Gastroesophageal sphincter (tissue), 4 donors: Measurements from ENCODE around the gene ZDHHC11. TPM values are rescaled to one million over a fixed set of nuclear protein-coding genes. Genes with fewer than 3 reads are reported as not detected.
"Not testable (repeated sequence)": the region's sequence is repeated elsewhere in the genome, so short reads cannot be mapped to it uniquely, and the experiment has no call there.

Source experiments
- ATAC-seq: fragments of 150-250 bp; one replicate; pipeline ENCODE4 v1.9.1; 2016; ENCODE audit warnings: mild to moderate bottlenecking, moderate library complexity
- H3K27ac ChIP-seq, 4 donors: fragments of 200-600 bp; sonication (generic) in 3 of 4; 1 replicate in 3 of 4; 2 replicates in 1 of 4; pipeline ENCODE4 v1.5.1; 2016 to 2019
- H3K27me3 ChIP-seq: fragments of 200-600 bp; sonication (generic); one replicate; pipeline ENCODE4 v1.5.1; 2019
- H3K36me3 ChIP-seq, 2 donors: fragments of 200-600 bp; sonication (generic); one replicate each; pipeline ENCODE4 v1.5.1; 2019; ENCODE audit warnings: control low read depth in 1 of 2
- H3K4me1 ChIP-seq, 3 donors: fragments of 200-600 bp; sonication (generic); 1 replicate in 2 of 3; 2 replicates in 1 of 3; pipeline ENCODE4 v1.5.1; 2016 to 2019; ENCODE audit warnings: control low read depth in 2 of 3
- H3K4me3 ChIP-seq, 2 donors: fragments of 200-600 bp; sonication (generic); one replicate each; pipeline ENCODE4 v1.5.1; 2019; ENCODE audit warnings: mild to moderate bottlenecking in 1 of 2, moderate library complexity in 1 of 2
- H3K9me3 ChIP-seq, 3 donors: fragments of 200-600 bp; sonication (generic); one replicate each; pipeline ENCODE4 v1.5.1; 2017 to 2019; ENCODE audit warnings: control low read depth in 2 of 3
- CTCF ChIP-seq, 4 experiments: fragments of 200-600 bp in 2 of 4; fragments of 450-650 bp in 2 of 4; sonication (generic) in 1 of 4; IDR thresholded peaks; one replicate each; pipeline ENCODE4 v1.5.1; 2017 to 2019; ENCODE audit warnings: antibody characterized with exemption in 4 of 4, mild to moderate bottlenecking in 2 of 4, moderate library complexity in 2 of 4
- EP300 ChIP-seq: sonication (generic); formaldehyde crosslinking; IDR thresholded peaks from one replicate; pipeline ENCODE4 v1.6.1; 2017; ENCODE audit warnings: antibody characterized with exemption, mild to moderate bottlenecking
- POLR2A ChIP-seq, 2 donors: fragments of 450-650 bp; IDR thresholded peaks; one replicate each; pipeline ENCODE4 v1.6.1; 2017; ENCODE audit warnings: antibody characterized with exemption in 2 of 2, mild to moderate bottlenecking in 2 of 2, moderate library complexity in 1 of 2
- POLR2AphosphoS5 ChIP-seq: sonication (generic); formaldehyde crosslinking; IDR thresholded peaks from one replicate; pipeline ENCODE4 v1.6.1; 2017; ENCODE audit warnings: antibody characterized with exemption
- WGBS, 2 donors: methylation state at CpG; one replicate each; pipeline ENCODE4 v1.1.5; 2018; ENCODE audit warnings: low coverage in 1 of 2; 5-methylcytosine and 5-hydroxymethylcytosine counted together
- total RNA-seq, 4 donors: library from RNA; depleted of rRNA; stranded (reverse); fragments of >200 nt; gene quantifications; one replicate each; pipeline ENCODE4 v1.1.0, GENCODE V29; 2016

ZDHHC11 gene
- total RNA-seq, 4 donors from 2014 or later = 2.3 to 19.1 (median 7.4) TPM

DNA sequence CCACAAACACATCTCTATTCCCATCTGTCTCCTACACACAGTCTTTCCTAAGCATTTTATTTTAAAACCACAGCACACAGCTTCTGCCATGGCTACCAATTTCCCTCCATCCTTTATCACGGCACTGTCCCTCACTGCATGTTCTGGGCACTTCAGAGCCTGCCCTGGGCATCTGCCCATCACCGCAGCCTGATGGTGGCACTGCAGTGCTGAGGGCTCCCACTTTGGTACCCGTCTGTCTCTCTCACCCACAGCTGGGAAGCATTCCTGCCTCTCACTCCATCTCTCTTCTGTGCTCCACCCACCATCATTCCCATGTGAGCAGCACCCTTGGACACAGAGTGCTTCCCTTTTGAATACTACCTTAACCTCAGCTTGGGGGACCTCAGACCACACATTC lies 31.7 kb downstream of the ZDHHC11 start:
- Histone ChIP-seq H3K4me1 (no peaks in the 10 kb centered on the region), H3K27ac (no peak overlapping the region), H3K36me3 (peaks cover 0 to 19% of the 10 kb centered on the region in 2 donors), H3K4me3 (no peak overlapping the region), H3K27me3 (no peaks in the 10 kb centered on the region), H3K9me3 (no peaks in the 10 kb centered on the region)
- TF ChIP-seq POLR2AphosphoS5 = no peak
- TF ChIP-seq EP300 = no peak
- TF ChIP-seq POLR2A (IDR thresholded peaks at IDR 0.05) = no peak
- no peak for TF ChIP-seq CTCF (IDR thresholded peaks at IDR 0.05)
- 80 to 89% methylated on average over 3 of the region's 3 CpGs for WGBS, 2 donors
- ATAC-seq = no peak

GRCh38 chr5:816176-816575 lies 34.6 kb downstream of the ZDHHC11 start:
- no peaks in the 10 kb centered on the region for H3K4me1 ChIP-seq
- peaks cover 0 to 8% of the 10 kb centered on the region in 2 donors for H3K36me3 ChIP-seq
- TF ChIP-seq CTCF (IDR thresholded peaks at IDR 0.05) = no peak
- no peaks in the 10 kb centered on the region for H3K27me3 ChIP-seq
- ATAC-seq = no peak
- no peak overlapping the region for H3K27ac ChIP-seq
- no peak overlapping the region for H3K4me3 ChIP-seq
- no peaks in the 10 kb centered on the region for H3K9me3 ChIP-seq
- WGBS, 2 donors = 93% methylated on average over 15 of the region's 15 CpGs; no CpG with 5 or more reads in 1 of the 2 donors

DNA sequence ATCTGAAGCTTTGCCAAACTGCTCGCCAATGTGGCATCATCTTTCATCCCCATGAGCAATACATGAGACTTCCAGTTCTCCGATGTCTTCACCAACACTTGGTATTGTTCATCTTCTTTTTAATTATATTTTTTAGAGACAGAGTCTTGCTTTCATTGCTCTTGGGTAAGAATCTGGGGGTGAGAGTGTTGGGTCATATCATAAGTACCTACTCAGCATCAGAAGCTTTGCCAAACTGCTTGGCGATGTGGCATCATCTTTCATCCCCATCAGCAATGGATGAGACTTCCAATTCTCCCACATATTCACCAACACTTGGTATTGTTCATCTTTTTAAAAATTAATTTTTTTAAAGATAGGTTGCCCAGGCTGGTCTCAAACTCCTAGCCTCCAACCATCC lies 35.3 kb downstream of the ZDHHC11 start:
- 91 to 96% methylated on average over 3 of the region's 3 CpGs for WGBS, 2 donors
- no peak for TF ChIP-seq POLR2A (IDR thresholded peaks at IDR 0.05)
- no peak for TF ChIP-seq POLR2AphosphoS5
- no peak for TF ChIP-seq CTCF (IDR thresholded peaks at IDR 0.05)
- no peak for TF ChIP-seq EP300
- H3K9me3 ChIP-seq = no peaks in the 10 kb centered on the region
- no peak for ATAC-seq
- no peak overlapping the region for H3K27ac ChIP-seq
- no peaks in the 10 kb centered on the region for H3K27me3 ChIP-seq
- H3K4me1 ChIP-seq = no peaks in the 10 kb centered on the region
- peaks cover 0 to 8% of the 10 kb centered on the region in 2 donors for H3K36me3 ChIP-seq
- H3K4me3 ChIP-seq = no peak overlapping the region

GRCh38 chr5:813575-813974 lies 37.2 kb downstream of the ZDHHC11 start:
- H3K9me3 ChIP-seq, ATAC-seq, H3K4me3 ChIP-seq, H3K27ac ChIP-seq, H3K27me3 ChIP-seq, H3K36me3 ChIP-seq, H3K4me1 ChIP-seq: not testable (repeated sequence)
- WGBS, 2 donors = 90% methylated on average over 2 of the region's 5 CpGs; no CpG with 5 or more reads in 1 of the 2 donors

DNA sequence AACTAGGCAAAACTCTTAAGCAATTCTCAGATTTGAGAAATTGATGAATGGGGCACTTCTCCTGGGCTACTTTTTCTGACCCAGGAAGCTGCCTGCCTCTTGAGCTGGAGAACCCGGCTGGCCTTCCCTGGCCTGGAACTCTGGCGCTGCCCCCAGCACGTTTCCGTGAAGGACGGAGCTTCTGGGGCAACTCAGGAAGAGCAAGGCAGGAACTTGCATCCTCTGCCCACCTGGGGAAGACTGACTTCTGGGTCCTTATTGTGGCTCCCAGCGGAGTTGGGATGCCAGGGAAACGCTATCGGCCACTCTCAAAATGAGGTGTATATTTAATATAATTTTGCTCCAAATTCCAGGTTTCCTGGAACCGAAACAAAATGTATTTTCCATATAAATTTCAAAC lies 39.4 kb downstream of the ZDHHC11 start:
- H3K4me1 ChIP-seq, H3K27ac ChIP-seq, ATAC-seq, H3K36me3 ChIP-seq, H3K9me3 ChIP-seq, H3K27me3 ChIP-seq, H3K4me3 ChIP-seq: not testable (repeated sequence)
- 90% methylated on average over 2 of the region's 9 CpGs; no CpG with 5 or more reads in 1 of the 2 donors for WGBS, 2 donors

DNA sequence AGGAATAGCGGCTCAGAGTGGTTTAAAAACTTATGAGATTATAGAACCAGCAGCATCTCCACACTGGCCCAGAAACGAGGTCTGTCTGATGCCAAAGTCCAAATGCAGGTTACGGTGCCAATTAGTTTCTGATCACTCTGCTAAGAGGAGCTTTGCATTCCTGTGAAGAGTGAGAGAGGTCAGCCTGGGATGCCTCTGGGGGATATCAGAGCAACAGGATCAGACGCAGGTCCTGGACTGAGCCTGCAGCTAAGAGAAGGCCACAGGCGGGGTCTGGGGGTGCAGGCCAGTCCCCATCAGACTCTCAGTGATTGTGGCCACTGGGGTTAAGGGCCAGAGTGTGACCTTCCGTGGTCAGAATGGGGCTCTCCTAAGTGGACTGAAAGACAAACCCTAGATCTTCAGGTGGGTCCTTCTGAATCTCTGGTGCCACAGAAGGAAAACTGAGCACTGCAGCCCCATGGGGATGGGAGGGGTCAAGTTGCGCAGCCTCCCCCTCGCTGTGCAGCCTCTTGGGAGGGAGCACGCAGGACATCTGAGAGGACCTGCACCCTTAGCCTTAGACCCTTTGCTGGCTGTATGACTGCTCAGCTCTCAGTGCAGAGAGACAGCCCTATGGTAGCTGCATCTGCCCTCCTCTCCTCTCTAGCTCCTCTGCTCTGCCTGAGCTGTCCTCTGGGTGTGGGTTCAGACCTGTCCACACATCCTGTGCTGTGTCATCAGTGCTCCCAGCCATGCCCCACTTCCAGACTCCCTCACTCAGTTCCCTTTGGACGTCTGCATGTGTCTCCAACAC lies 42.9 kb downstream of the ZDHHC11 start:
- H3K27ac ChIP-seq, H3K4me3 ChIP-seq, H3K36me3 ChIP-seq, H3K4me1 ChIP-seq, H3K27me3 ChIP-seq, ATAC-seq: not testable (repeated sequence)
- WGBS, 2 donors = 40 to 100% methylated on average over 1 of the region's 10 CpGs
- H3K9me3 ChIP-seq = peaks cover 0 to 12% (median 0%) of the 10 kb centered on the region in 3 donors
